DND-41 (cell line): ENCODE results near the gene RBKS.

Experiments
- CTCF ChIP-seq: IDR thresholded peaks from 2 replicates; pipeline ENCODE4 v1.5.1; 2012; ENCODE audit warnings: borderline replicate concordance, low read length, moderate library complexity, mild to moderate bottlenecking; ENCODE audit not compliant: poor library complexity, severe bottlenecking; ENCODE audit errors: extremely low read depth
- EZH2 ChIP-seq: IDR thresholded peaks from 3 replicates; pipeline ENCODE4 v1.6.1; 2012; ENCODE audit warnings: borderline replicate concordance, low read depth, mild to moderate bottlenecking, moderate library complexity, low read length, inconsistent platforms; ENCODE audit not compliant: severe bottlenecking

GRCh38 chr2:27904405-27904665 lies 14.1 kb upstream of the RBKS start:
- TF ChIP-seq CTCF (no peak), EZH2 (no peak)
